DMS 273 (cell line): ENCODE results near the gene DNAI1.
"Not testable (repeated sequence)": the region's sequence is repeated elsewhere in the genome, so short reads cannot be mapped to it uniquely, and the experiment has no call there.

Experiments used
- DNase-seq: peaks from one replicate; lab custom pipeline; 2025; ENCODE audit not compliant: unreplicated experiment; lab: John Stamatoyannopoulos, UW

The DNAI1 gene

DNA sequence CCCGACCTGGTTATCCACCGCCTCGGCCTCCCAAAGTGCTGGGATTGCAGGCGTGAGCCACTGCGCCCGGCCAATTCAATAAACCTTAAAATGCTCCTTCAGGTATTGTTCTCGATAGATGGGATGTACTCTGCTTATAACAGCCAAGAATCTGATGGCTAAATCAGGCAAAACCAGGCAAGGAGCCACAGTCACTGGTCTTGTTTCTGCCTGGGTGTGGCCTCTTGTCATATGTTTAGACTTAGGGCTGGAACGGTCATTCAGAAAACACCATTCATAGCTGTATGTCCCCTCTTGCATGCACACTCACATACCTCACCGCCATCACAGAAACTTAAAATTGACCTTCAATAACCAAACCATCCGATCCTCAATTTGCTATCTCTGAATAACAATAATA, 8.0 kb upstream of the DNAI1 start:
- DNase-seq: no peak

DNA sequence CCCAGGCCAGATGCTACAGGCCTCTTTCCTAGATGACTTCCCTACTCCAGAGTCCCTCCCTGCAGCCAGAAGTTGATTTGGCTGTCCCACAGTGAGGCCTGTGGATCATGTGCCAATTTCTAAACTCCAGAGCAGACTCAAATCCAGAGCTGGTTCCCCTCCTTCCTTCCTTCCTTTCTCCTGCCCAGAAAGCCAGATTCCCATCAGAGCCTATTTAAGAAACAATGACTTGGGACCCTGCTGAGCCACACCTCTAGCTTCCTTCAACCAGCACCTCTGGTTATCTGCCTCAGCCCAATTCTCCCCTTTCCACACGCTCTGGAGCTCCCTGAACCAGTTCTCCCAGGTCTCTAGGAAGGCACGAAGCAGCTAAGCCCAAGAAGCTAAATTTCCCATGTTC, 7.5 kb upstream of the DNAI1 start:
- DNase-seq: no peak

DNA sequence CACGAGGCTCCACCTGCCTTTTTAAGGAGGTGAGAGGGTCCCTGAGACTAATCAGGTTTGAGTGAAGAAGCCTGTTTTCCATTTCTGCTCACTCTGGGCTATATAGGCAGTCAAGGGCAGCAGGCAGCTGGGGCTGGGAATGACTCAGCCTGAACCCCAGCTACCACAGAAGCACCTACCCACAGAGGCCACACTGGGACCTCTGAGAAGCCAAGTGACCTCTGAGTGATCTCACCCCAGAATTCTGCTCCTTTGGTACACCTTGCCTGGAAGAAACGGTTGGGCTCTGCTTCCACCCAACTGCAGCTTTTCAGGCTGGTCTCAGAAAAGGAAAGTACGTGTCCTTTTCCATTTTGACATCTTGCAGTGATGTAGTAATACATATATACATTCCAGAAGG, 7.1 kb upstream of the DNAI1 start:
- no peak for DNase-seq

DNA sequence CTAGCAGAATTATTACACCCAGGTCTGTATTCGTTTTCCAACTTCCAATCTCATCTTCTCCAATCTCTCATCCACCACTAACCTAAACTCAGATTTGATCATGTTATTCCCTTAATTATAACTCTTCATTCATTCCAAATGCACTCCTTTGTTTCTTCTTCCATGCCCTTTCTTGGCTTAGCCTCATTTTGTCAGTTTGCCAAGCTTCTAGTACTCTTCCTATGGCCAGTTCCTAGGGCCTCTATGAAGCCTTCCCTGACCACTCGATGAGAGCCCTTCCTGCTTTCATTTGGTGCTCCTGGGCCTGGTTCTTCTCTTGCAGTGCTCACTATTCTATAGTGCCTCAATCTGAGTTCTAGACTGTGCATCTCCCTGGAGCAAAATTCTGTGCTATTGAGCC, 6.0 kb upstream of the DNAI1 start:
- DNase-seq: no peak

DNA sequence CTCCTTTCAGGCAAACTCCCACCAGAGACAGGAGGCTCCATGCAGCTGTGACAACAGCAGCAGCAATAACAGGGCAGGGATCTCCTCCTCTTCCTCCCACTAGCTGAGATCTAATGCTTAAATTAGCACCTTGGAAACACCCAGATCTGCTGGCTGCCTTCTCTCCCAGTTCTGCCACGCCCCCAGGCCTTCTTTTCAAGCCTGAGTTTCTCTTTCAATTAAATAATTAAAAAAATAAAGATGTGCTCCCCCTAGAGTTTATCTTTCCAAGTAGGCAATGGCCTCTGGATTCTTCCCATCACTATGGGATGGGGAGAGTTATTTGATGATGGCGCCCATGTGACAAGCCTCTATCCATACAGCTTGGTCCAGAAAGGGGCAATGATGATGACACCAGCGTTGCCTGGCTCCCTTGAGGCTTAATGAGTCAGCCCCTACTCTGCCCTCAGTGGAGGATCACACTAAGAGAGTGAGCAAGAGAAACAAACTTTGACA, 4.0 kb upstream of the DNAI1 start:
- peak; percentile 67 for DNase-seq

DNA sequence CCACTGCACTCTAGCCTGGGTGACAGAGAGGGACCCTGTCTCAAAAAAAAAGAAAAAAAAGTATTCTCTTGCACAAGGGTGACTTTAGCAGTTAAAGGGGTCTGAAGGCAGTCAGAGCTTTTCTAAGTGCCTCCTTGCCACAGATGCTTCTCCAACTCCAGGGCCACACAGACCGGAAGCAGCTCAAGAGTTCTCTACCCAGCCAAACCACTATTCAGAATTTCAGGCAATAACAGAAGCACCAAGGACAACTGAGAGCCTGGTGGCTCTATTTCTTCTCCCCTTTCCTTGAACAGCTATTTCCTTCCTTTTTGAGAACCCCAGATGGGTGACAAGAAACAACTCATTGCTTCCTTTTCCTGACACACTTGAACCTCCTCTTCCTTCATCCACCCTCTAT, 2.5 kb upstream of the DNAI1 start:
- DNase-seq: no peak

DNA sequence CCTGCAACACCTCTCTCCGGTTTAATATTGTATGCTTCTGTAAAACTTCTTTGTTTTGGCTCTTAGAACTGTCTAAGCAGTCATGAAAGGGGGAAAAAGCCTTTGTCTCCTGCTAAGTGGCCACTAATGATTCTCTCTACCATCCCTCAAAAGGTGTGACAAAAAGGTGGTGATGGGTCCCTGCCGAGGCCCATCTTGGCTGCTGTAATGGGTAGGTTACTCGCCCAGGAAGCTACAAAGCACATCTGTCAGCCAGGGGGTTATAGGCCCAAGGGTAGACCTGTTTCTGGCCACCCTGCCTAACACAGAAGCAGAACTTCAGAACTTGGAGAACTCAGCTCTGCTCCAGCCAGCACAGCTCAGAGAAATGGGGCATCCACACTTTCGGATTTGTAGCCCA, 1.9 kb upstream of the DNAI1 start:
- DNase-seq: no peak

DNA sequence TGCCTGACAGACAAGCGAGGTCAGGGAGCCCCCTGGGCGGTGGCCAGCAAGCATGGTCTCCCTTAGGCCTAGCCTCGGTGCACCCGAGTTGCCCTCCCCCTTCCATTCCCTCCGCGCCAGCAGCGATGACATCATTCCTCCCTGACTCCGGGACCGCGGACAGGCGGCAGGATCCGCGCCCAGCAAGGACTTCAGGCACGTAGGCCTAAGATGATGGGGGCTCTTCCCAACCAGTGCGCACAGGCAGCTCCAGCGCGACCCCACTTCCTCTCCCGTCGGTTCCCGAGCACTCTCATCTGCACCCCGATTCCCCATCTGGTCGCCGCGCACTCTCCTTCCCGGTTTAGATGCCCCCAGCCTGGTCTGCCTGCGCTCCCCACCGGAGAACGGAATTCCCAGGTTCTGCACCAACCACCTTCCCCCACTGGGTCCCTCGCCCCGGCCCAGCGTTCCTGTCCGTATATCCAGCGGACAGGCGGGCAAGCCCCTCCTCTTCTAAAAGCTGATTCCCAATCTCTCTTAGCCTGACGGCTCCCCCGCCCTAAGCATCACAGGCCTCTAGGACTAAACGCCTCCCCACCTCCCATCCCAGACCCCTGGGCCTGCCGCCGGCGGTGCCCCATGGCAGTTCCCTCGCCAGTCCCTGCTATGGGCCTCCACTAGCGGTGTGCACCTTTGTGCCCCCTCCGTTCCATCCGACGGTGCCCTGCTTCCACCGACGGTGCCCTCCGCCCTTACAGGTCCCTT, 1.2 kb upstream of the DNAI1 start:
- peak; percentile 81 for DNase-seq

DNA sequence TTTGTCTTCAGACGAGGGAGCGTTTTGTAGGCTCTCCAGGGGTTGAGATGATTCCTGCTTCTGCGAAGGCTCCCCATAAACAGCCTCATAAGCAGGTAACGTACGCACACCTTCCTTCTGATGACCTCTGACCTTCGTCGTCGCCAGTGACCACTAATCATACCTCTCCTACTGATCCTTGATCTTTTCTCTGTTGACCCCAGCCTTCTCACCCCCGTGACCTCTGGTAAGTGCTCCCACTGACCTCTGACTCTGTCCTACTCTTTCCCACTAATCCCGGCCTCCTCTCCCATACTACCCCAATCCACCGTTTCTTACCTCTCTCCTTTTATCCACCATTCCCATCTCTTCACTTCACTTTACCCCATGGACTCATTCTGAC, 345 bp downstream of the DNAI1 start:
- DNase-seq: no peak

DNA sequence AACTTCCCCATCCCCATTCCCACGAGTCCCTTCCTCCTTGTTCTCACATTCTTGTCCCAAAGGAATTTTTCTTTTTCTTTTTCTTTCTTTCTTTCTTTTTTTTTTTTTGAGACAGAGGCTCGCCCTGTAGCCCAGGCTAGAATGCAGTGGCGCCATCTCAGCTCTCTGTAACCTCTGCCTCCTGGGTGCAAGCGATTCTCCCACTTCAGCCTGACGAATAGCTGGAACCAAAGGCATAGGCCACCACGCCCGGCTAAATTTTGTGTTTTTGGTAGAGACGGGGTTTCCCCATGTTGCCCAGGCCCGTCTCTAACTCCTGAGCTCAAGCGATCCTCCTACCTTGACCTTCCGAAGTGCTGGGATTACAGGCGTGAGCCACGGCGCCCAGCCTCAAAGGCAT, 751 bp downstream of the DNAI1 start:
- no peak for DNase-seq

DNA sequence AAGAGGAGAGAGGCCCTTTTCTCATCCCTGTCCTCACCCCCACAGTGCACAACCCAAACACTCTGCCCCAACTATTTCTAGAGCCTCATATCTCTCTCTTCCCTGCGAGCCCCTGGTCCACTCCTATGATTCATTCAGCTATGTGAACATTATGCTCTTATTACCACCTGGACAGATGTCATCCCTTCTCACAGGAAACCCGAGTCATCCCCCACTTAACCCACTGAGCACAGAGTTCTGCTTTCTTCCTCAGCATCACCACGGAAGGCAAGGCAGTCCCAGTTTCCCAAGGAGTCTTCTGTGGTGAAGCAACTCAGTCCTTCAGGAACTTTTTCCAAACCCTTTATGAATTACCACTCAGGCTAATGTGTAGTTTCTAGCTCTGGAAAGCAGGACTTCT, 1.3 kb downstream of the DNAI1 start:
- no peak for DNase-seq

DNA sequence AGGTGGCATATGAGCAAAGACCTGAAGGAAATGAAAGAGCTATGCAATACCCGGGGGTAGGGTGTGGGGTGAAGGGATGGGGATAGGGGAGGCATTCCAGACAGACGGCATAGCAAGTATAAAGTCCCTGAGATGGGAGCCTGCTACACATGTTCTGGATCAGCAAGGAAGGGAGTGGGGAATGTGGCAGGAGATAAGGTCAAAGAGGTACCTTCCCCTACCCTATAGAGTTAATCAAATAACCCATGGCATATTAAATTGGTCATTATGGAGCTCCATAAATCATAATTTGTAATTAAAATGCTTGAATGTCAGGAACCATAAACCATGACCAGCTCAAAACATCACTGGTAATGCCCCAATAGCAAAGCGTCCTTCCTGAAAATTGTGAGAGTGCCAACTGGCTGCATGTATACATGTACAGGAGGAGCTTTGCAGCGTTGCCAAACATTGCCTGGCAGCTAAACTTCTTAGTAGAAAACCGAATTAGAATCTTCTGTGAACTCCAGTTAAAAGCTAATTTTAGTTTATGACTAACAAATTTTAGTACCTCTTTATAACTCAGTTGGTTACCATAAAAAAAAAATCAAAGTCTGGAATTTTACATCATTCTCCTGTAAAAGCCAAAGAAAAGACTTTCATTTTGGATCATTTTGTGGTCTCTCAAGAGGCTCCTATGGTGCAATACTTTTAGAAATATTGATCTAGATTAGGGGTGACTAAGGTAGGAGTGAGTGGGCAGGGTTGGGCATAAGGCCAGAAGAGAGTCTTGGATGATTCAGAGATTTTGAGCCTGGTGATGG, 4.7 kb downstream of the DNAI1 start:
- no peak for DNase-seq

DNA sequence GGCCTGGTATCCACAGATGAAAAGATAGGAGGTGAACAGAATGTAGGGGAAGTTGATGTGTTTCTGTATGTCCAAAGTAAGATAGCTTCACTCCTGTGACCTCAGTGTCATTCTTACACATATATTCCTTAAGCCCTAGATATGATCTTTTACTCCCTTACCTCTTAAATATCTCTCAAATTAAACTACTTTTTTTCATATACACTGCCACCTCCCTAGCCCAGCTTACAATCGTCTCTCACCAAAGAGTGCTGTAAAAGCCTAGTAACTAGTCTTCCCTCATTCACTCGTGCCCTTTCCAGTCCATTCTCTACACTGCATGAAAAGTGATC, 5.3 kb downstream of the DNAI1 start:
- DNase-seq: no peak

DNA sequence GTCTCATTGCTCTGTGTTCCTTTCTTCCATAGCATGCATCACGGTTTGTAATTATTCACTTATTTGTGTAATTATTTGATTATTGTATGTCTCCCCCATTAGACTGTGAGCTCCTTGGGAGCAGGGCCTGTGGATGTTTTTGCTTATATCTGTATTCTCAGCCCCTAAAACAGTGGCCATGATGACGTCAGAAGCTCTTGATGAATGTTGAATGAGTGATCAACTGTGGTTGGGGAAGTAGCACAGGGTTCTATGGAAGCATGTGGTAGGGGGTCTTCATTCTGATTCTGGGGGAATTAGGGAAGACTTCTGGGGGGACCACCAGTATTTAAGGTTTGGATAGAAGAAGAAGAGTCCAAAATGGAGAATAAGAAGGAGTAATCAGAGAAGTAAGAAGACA, 6.0 kb downstream of the DNAI1 start:
- no peak for DNase-seq

DNA sequence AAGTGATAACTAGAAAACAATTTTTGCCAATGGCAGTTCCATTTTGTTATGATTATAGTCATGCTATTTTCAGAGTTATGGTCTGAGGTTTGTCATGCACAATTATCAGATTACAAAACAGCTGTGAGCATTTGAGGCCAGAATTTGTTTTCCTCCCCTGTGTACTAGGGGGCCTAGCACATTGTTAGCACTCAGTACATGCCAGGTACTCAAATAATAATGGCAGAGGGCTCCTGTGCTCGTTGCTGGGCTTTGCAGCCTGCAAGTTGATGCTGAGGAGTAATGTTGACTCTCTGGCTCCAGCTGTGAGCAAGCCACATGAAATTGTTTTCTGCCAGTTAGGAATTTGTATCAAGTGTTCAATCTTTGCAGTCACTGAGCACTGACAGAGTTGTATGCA, 6.9 kb downstream of the DNAI1 start:
- no peak for DNase-seq

DNA sequence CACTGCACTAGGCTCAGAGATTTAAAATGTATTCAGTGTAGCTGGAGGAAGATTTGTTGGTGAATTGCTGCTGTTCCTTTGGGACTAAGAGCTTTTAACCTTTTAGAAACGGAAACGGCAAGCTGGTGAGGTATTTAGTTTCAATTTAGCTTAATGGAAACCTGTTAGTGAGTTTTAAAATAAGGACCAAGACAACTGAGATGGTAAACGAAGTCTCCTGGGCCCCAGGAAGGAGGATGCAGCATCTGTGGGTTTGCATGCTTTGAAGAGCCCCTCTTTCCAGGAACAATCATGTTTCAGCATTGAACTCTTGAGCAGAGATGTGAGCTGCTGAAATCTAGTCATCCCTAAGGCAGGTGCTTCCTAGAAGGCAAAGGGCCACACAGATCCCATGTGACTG, 16.5 kb downstream of the DNAI1 start:
- DNase-seq: peak; percentile 88

DNA sequence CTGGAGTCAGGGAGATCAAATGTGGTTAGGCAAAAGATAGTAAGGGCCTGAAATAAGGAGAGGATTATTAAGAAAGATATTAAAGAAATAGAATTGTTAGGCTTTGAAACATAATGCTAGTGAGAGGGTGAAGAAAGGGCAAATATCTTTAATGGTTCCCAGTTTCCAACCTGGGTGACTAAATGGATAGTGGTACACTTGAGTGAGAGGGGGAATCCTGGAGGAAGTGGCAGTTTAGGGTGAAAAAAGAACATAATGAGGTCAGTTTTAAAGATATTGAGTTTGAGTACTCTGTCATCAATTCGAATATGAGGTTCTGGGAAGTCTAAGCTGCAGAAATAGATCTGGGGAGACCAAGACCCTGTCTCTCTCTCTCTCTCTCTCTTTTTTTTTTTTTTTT, 18.9 kb downstream of the DNAI1 start:
- no peak for DNase-seq

DNA sequence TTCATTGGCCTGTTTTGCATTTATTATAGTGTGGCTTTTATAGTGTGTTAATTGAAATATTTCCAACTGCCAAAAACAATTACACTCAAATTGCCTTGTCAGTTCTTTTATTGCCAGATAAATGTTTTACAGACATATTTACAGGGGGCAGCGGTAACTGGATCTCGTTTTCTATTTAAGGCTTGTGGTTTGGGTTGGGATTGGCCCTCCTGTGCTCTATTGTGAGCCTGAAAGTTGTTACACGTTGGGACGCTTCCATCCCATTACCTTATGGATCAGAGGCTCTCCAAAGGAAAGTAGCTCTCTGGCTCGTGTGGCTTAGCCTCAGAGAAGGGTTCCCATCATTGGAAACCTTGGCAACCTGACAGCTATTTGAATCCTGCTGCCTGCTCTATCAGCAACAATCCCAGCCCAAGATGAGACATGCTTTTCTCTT, 20.8 kb downstream of the DNAI1 start:
- DNase-seq: peak; percentile 50

DNA sequence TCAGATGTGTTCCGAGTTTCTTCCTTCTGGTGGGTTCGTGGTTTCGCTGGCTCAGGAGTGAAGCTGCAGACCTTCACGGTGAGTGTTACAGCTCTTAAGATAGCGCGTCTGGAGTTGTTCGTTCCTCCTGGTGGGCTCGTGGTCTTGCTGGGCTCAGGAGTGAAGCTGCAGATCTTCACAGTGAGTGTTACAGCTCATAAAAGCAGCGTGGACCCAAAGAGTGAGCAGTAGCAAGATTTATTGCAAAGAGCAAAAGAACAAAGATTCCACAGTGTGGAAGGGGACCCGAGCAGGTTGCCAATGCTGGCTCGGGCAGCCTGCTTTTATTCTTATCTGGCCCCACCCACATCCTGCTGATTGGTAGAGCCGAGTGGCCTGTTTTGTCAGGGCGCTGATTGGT, 23.0 kb downstream of the DNAI1 start:
- not testable (repeated sequence) for DNase-seq

DNA sequence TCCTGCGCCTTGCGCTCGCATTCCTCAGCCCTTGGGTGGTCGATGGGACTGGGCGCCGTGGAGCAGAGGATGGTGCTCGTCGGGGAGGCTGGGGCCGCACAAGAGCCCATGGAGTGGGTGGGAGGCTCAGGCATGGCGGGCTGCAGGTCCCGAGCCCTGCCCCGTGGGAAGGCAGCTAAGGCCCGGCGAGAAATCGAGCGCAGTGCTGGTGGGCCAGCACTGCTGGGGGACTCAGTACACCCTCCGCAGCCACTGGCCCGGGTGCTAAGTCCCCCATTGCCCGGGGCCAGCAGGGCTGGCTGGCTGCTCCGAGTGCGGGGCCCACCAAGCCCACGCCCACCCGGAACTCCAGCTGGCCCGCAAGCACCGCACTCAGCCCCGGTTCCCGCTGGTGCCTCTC, 24.1 kb downstream of the DNAI1 start:
- DNase-seq: not testable (repeated sequence)

DNA sequence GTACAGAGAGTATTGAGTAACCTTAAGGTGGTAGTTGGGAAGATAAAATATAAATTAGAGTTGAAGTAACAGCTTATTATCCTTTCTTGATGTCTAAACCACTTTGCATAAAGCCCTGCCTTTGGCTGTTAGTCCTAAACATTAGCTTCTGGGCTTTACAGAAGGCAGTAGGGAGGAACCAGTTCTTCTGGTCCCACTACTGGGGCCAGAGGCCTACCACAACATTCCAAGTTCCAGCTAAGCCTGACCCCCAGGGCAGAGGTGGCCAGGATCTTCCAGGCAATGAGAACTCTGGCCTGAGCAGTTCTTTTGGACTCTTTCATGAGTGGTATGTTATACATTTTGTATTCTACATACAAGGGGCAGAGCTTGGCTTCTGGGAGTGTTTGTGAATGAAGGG, 26.1 kb downstream of the DNAI1 start:
- DNase-seq: no peak

DNA sequence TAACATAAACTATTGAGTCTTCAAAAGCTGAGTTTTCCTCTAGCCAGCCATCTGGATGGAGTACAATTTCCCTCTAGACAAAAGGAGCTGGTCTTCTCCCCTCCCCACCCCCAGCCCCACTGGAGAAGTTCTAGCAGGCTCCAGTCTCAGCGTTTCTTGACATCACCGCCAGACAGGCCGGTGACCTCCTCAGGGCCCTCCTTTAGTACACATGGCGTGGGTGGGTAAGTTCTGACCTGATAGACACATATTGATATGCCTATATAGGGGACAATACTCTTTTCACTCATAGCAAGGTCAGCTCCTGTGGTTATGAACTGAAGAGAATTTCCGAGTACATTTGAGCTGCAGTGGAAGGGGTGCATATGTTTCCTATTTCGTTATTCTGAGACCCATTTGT, 27.2 kb downstream of the DNAI1 start:
- no peak for DNase-seq

DNA sequence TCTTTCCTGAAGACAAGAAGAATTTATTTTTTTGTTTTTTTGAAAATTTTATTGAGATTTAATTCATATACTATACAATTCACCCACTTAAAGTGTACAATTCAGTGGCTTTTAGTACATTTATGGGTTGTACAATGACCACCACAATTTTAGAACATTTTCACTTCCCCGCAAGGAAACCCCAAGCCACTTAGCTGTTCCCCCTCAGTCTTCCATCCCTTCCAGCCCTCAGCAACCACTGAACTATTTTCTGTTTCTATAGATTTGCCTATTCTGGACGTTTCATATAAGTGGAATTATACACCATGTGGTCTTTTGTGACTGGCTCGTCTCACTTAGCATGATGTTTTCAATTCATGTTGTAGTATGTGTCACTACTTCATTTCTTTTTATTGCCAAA, 28.0 kb downstream of the DNAI1 start:
- DNase-seq: no peak
